Activated B cell treated with CpG ODN at 0.5 μM for 24 hours (primary cell): ENCODE data around the gene KCNN3. TPM values are rescaled to one million over a fixed set of nuclear protein-coding genes. Genes with fewer than 3 reads are reported as not detected.

Experiments used
- ATAC-seq: fragments of 200-7000 bp; cut with Tn5 transposase; one replicate; pipeline ENCODE4 v1.10.0; 2021; ENCODE audit warnings: low read depth, mild to moderate bottlenecking, moderate library complexity
- CTCF ChIA-PET: fragments of 350-600 bp; sonication (Branson Sonifier 250); formaldehyde crosslinking; loops from one replicate; lab custom pipeline; 2021; ENCODE audit warnings: antibody characterized with exemption; lab: Charles Lee
- POLR2A ChIA-PET: fragments of 350-600 bp; sonication (Branson Sonifier 250); formaldehyde crosslinking; loops from one replicate; lab custom pipeline; 2021; ENCODE audit warnings: antibody characterized with exemption; lab: Charles Lee
- DNase-seq: peaks from one replicate; pipeline ENCODE4 v3.0.0; 2022
- H3K27ac Mint-ChIP-seq: one replicate; pipeline ENCODE4 v1.8.0; 2020; ENCODE audit warnings: mixed read lengths
- H3K27me3 Mint-ChIP-seq: one replicate; pipeline ENCODE4 v1.8.0; 2021; ENCODE audit warnings: mixed read lengths
- H3K36me3 Mint-ChIP-seq: one replicate; pipeline ENCODE4 v1.8.0; 2021; ENCODE audit warnings: low read depth, mixed read lengths
- H3K4me1 Mint-ChIP-seq: one replicate; pipeline ENCODE4 v1.8.0; 2021; ENCODE audit warnings: mixed read lengths
- H3K4me3 Mint-ChIP-seq: one replicate; pipeline ENCODE4 v1.8.0; 2020; ENCODE audit warnings: mild to moderate bottlenecking, mixed read lengths
- H3K9me3 Mint-ChIP-seq: one replicate; pipeline ENCODE4 v1.8.0; 2020; ENCODE audit warnings: mixed read lengths
- intact Hi-C: fragments of 100-400 bp; cut with micrococcal nuclease; formaldehyde crosslinking; loops from one replicate; pipeline ENCODE4 v1.15.1; 2024
- total RNA-seq: library from RNA; stranded (reverse); gene quantifications from 2 replicates; pipeline ENCODE4 v1.2.3, GENCODE V29; 2022
- TF ChIP-seq, protein P1 (sequence below): fragments of 200-600 bp; IDR thresholded peaks from one replicate; pipeline ENCODE4 v1.8.0; 2022; ENCODE audit warnings: antibody characterized with exemption, mild to moderate bottlenecking

KCNN3 gene
- total RNA-seq, 1 donor from 2014 or later = 1.1 TPM

DNA sequence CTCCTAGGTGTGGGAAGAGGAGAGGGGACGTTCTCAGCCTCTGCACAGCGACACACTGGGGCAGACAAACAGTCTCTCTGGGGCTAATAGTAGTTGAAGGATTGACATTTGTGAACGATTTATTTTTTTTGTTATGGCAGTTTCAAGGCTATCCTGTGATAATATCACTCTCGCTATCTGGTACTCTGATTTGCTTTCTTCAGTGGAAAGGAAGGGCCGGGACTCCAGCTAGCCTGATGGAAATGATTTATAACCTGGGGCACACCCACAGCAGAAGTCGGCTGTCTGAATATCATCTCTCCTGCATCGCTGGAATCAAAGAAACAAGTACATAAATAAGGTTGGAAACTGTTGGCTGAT lies 122.7 kb downstream of the KCNN3 start:
- ChIA-PET POLR2A (interaction anchor here (0.6 kb wide), 1 partner anchor 122 kb away, joined by 4 read pairs; no protein-coding TSS in a partner anchor), CTCF (interaction anchor here (1.2 kb wide), 1 partner anchor 313 kb away, joined by 3 read pairs; no protein-coding TSS in a partner anchor)
- Mint-ChIP-seq H3K27ac (no peak overlapping the region), H3K36me3 (no peaks in the 10 kb centered on the region), H3K9me3 (no peaks in the 10 kb centered on the region), H3K4me3 (no peak overlapping the region), H3K4me1 (peaks cover 11% of the 10 kb centered on the region), H3K27me3 (peaks cover 53% of the 10 kb centered on the region)
- DNase-seq (no peak), ATAC-seq (no peak)
- TF ChIP-seq, protein P1, sequence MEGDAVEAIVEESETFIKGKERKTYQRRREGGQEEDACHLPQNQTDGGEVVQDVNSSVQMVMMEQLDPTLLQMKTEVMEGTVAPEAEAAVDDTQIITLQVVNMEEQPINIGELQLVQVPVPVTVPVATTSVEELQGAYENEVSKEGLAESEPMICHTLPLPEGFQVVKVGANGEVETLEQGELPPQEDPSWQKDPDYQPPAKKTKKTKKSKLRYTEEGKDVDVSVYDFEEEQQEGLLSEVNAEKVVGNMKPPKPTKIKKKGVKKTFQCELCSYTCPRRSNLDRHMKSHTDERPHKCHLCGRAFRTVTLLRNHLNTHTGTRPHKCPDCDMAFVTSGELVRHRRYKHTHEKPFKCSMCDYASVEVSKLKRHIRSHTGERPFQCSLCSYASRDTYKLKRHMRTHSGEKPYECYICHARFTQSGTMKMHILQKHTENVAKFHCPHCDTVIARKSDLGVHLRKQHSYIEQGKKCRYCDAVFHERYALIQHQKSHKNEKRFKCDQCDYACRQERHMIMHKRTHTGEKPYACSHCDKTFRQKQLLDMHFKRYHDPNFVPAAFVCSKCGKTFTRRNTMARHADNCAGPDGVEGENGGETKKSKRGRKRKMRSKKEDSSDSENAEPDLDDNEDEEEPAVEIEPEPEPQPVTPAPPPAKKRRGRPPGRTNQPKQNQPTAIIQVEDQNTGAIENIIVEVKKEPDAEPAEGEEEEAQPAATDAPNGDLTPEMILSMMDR = no peak
- intact Hi-C loops = no loop called here

DNA sequence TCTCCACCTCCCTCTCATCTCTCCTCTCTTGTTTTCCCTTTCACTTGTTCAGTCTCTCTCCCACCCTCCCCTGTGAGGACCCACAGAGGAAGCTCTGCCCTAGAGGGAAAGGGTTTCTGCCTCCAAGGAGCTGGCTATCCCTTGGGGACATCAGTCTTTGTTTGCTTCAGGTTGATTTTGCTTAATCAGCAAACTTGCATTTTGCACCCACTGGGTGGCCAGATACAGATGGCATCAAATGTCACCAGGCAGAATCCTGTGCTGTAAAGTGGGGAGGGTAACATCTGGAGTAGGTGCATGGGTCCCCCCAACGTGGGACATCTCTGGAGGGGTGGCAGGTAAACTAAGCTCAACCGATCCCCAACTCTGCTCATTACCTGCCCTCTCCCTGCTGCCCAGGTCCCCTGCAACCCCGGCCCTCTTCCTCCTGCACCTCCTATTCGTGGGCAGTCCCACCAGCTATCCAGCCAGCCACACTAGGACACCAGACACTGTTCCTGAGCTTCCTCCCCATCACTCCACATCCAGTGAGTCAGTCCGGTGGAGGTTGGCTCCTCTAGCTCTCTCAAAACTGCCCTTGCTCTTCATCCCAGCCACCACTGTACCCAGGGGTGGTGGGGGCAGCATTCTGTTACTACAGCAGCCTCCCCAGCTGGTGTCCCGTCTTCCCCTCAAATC lies 123.3 kb downstream of the KCNN3 start:
- no peak for DNase-seq
- no peak overlapping the region for H3K27ac Mint-ChIP-seq
- intact Hi-C loops = no loop called here
- no peaks in the 10 kb centered on the region for H3K9me3 Mint-ChIP-seq
- no peak overlapping the region for H3K4me3 Mint-ChIP-seq
- ATAC-seq = no peak
- no peaks in the 10 kb centered on the region for H3K36me3 Mint-ChIP-seq
- ChIA-PET CTCF (interaction anchor here (1.2 kb wide), 1 partner anchor 313 kb away, joined by 3 read pairs; no protein-coding TSS in a partner anchor), POLR2A (interaction anchor here (0.6 kb wide), 1 partner anchor 122 kb away, joined by 4 read pairs; no protein-coding TSS in a partner anchor)
- TF ChIP-seq, protein P1 = no peak
- peaks cover 59% of the 10 kb centered on the region for H3K27me3 Mint-ChIP-seq
- peaks cover 11% of the 10 kb centered on the region for H3K4me1 Mint-ChIP-seq

DNA sequence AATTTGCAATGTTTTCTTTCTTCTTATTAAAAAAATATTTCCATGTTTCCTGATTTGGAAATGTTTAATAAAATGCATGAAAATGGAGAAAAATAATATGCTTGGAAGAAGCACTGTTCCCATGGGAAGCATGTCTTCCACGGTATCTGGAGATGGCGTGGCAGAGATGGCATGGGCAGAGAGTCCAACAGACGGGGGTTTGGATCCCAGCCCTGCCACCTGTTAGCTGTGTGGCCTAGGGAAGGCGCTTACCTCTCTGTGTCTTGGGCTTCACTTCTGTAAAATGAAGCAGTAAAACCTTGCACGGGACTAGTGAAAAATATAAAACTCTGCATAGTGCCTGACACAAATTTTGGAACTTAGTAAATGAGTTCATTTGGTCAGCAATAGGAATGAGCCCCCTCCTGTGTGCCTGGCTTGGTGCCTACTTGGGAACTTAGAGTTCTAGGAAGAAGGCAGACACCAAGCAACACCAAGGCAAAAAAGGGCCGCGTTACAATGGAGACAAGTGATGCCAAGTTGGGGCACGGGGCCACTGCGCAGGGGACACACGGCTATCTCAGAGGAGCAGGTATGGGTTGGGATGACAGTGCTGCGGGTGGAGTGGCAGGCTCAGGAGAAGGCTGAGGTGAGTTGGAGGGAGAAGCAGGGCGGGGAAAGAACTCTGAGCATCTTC lies 124.2 kb downstream of the KCNN3 start:
- POLR2A ChIA-PET = no interaction called here
- no peaks in the 10 kb centered on the region for H3K36me3 Mint-ChIP-seq
- CTCF ChIA-PET = no interaction called here
- TF ChIP-seq, protein P1 = no peak
- no peak for DNase-seq
- intact Hi-C loops = no loop called here
- peaks cover 59% of the 10 kb centered on the region for H3K27me3 Mint-ChIP-seq
- H3K4me1 Mint-ChIP-seq = peaks cover 11% of the 10 kb centered on the region
- no peak for ATAC-seq
- H3K4me3 Mint-ChIP-seq = no peak overlapping the region
- H3K27ac Mint-ChIP-seq = no peak overlapping the region
- H3K9me3 Mint-ChIP-seq = peaks cover 2% of the 10 kb centered on the region

DNA sequence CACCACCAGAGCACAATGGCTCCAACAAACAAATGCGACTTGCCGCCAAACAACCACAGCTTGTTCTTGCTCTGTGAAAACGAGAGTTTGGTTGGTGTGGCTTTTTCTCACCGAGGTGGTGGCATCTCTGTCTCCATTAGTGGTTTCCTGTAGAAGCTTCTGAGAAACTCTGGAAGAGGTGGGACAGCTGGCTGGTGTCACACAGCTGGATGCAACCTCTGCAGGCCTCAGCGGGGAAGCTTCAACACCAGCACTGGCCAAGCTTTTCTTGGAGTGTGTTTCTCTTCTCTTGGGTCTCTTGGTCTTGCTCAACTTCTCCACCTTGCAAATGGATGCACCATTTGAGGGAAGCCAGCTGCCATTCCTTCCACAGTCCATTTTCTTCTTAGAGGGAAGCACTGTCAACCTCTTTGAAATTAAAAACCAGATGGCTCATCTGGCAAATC lies 124.8 kb downstream of the KCNN3 start:
- no peak overlapping the region for H3K4me3 Mint-ChIP-seq
- H3K9me3 Mint-ChIP-seq = peaks cover 2% of the 10 kb centered on the region
- TF ChIP-seq, protein P1 = no peak
- ChIA-PET POLR2A (no interaction called here), CTCF (no interaction called here)
- intact Hi-C loops = no loop called here
- no peak for DNase-seq
- H3K4me1 Mint-ChIP-seq = peaks cover 11% of the 10 kb centered on the region
- H3K36me3 Mint-ChIP-seq = no peaks in the 10 kb centered on the region
- no peak for ATAC-seq
- peaks cover 59% of the 10 kb centered on the region for H3K27me3 Mint-ChIP-seq
- no peak overlapping the region for H3K27ac Mint-ChIP-seq

DNA sequence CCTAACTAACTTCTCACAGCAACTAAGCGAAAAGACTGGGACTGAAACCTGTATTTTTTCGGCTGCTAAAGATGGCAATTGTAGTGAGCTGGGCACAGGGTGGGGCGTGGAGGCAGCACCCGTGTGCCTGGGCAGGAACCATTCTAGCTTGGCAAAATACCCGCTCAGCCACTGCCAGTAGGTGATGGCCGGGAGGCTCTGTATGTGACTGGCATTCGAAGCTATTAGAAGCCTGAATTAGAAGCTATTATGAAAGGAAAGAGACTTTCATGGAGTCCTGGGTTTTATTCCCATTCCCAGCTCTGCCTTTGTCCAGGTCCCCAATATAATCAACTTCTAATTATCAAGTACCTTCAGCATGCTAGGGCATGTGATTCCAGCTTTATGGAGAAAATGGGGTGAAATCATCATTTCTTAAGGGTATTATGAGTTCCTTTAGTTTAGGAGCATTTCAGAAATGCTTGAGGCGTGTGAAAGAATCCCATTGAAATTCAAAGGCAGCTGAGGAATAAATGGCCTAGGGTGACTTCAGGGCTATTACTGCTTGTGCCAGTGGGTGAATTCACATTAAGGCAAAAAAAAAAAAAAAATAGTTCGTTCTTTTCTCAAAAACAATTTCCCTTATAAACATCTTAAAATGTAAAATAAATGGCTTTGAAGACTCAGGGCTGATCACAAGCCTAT lies 125.6 kb downstream of the KCNN3 start:
- H3K4me1 Mint-ChIP-seq = peaks cover 11% of the 10 kb centered on the region
- no peak for DNase-seq
- H3K9me3 Mint-ChIP-seq = peaks cover 2% of the 10 kb centered on the region
- no peak overlapping the region for H3K4me3 Mint-ChIP-seq
- H3K36me3 Mint-ChIP-seq = no peaks in the 10 kb centered on the region
- TF ChIP-seq, protein P1 = no peak
- POLR2A ChIA-PET = no interaction called here
- intact Hi-C loops = no loop called here
- peaks cover 56% of the 10 kb centered on the region for H3K27me3 Mint-ChIP-seq
- ATAC-seq = no peak
- CTCF ChIA-PET = interaction anchor here (0.7 kb wide), 1 partner anchor 52 kb away, joined by 3 read pairs; no protein-coding TSS in a partner anchor
- no peak overlapping the region for H3K27ac Mint-ChIP-seq
